GM19351 (cell line): ENCODE measurements around the gene GNMT.
"Not testable (repeated sequence)": the region's sequence is repeated elsewhere in the genome, so short reads cannot be mapped to it uniquely, and the experiment has no call there.

Source experiments
- ATAC-seq: cut with Tn5 transposase; IDR thresholded peaks from one replicate; pipeline ENCODE4 v1.9.1; 2021; ENCODE audit warnings: mild to moderate bottlenecking, moderate library complexity; ENCODE audit not compliant: unreplicated experiment

The GNMT gene

DNA sequence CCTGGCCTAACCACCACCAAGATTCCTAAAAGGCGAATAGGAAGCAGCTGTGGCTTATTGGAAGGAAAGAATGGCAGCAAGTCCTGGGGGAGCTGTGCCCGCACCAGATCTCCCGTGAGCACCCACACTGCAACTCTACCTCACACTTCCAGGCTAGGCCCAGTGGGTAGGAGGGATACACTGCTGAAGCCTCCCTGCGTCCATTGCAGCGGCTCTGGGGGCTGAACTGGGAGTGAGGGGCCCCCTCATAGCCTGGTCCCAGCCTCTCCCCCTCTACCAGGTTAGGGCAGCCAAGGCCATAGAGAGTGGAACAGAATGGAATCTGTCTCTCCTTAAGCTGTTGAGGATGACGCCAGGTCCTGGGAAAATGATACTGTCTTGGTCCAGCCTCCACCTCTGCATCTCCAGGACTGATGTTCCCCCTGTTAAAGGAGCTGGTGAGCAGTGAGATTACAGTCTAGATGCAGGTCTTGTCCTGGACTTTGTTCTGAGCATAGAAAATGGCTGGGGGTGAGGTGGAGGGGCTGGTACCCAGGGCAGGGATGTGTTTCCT, 20.0 kb upstream of the GNMT start:
- ATAC-seq: no peak

DNA sequence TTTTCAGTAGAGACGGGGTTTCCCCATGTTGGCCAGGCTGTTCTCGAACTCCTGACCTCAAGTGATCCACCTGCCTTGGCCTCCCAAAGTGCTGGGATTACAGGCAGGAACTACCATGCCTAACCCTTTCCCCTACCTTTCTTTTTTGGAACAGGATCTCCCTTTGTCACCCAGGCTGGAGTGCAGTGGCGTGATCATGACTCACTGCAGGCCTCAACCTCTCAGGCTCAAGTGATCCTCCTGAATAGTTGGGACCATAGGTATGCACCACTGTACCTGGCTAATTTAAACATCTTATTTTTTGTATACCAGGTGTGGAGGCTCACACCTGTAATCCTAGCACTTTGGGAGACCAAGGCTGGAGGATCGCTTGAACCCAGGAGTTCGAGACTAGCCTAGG, 19.2 kb upstream of the GNMT start:
- ATAC-seq: not testable (repeated sequence)

DNA sequence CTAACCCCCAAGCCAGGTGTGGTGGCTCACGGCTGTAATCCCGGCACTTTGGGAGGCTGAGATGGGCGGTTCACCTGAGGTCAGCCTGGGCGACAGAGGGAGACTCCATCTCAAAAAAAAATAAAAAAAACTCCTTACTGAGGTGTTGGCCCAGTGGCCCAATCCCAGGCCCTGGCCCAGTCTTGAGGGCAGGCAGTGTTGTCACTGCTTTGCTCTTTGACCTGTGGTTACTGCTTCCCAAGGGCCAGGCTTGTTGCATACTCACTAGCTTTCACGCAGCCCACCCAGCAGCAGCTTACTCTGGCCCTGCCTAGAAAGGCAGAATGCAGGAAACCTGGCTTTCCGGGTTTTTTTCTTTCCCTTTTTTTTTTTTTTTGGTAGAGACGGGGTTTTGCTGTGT, 18.1 kb upstream of the GNMT start:
- ATAC-seq: no peak

DNA sequence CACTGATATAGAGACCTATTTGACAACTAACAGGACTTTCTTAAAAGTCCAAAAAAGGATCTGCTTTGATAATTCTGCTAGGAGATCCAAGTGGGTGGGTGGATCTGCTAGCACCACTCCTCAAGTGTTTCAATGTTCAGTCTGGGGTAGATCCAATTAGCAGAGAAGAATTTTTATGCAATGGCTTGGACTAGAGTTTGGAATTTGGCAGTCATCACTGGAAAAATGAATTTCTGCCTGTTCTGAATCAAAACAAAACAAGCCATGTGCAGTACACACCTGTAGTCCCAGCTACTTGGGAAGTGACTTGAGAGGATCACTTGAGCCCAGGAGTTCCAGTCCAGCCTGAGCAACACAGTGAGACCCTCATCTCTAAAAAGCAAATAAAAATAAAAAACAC, 12.6 kb upstream of the GNMT start:
- no peak for ATAC-seq

DNA sequence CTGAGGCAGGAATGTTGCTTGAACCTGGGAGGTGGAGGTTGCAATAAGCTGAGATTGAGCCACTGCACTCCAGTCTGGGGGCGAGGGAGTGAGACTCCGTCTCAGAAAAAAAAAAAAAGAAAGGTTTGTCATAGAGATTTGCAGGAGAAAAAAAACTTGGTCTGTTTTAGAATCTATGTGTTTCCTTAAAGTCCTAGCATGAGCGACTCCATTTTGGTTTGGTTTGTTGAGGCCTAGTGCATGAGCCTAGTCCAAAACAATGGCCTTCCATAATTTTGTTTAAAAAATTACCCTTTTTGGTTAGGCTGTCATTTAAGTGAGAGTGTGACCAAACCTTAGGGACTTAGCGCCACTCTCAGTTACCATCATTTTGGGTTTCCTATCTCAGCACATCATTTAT, 8.2 kb upstream of the GNMT start:
- no peak for ATAC-seq

DNA sequence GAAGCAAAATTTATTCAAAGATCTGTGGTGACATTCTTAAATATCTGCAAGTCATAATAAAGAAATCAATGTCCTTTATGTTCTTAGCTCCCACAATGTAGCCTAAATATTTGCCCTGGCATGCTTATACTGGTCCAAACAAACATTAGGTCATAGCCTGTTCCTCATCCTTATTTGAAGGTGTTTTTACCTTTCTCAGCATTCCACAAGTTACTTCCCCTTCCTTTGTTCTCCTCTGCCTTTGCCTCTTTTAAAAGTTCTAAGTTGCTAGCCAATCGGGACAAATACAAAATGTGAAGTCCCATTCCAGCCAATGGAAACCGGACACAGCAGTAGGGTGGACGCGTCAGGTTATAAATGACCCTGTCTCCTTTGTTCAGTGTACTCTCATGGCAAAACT, 6.1 kb upstream of the GNMT start:
- ATAC-seq: not testable (repeated sequence)

DNA sequence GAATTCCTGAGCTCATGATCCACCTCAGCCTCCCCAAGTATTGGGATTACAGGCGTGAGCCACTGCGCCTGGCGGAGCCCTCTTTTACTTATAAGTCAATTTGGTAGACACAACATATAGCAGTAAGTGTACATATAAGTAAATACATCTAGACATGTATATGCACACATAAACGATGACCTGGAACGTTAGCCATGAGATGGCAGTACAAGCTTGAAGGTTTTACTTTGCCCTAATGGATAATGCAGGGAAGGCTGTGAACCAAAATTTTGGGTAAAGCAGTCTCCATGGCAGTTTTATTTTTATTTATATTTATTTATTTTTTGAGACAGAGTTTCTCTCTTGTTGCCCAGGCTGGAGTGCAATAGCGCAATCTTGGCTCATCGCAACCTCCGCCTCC, 2.4 kb upstream of the GNMT start:
- no peak for ATAC-seq

DNA sequence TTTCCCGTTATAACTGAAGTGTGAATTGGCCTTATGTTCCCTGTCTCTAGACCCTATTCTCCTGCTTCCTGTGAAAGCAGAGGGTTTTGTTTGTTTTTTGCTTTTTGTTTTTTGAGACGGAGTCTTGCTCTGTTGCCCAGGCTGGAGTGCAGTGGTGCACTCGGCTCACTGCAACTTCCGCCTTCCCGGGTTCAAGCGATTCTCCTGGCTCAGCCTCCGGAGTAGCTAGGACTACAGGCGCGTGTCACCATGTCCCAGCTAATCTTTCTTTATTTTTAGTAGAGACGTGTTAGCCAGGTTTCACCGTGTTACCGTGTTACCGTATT, 674 bp upstream of the GNMT start:
- ATAC-seq: no peak

DNA sequence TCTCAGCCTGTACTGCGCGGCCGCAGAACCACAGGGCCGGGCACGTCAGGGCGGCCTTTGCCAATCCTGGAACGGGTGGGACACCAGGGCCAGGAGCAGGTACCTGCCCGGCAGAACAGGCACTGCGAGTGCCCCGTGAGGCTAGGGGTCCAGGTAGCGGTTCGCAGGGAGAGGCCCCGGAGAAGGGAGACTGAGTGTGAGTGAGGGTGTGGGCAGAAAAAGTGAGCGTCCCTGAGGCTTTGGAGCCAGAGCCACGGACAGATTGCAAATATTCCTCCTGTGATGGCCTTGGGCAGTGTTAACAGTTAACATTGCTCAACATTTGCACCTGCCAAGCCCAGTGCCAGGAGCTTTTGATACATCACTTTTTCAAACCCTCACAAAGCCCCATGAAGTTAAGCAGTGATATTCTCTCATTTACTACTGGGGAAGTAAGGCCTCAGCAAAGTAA, 491 bp downstream of the GNMT start:
- no peak for ATAC-seq

DNA sequence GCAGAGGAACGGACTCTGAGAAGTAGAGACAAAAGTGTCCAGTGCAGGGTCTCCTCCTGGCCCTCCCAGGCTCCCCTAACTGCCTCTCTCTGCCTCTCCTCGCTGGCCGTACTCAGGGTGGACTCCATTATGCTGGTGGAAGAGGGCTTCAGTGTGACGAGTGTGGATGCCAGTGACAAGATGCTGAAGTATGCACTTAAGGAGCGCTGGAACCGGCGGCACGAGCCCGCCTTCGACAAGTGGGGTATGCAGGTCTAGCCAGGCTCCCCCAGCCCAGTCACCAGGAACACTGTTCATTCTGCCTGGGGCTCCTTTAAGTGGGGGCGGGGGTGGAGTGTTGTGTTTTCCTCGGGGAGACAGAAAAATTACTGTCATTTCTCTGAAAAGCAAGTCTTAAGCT, 1.5 kb downstream of the GNMT start:
- no peak for ATAC-seq

DNA sequence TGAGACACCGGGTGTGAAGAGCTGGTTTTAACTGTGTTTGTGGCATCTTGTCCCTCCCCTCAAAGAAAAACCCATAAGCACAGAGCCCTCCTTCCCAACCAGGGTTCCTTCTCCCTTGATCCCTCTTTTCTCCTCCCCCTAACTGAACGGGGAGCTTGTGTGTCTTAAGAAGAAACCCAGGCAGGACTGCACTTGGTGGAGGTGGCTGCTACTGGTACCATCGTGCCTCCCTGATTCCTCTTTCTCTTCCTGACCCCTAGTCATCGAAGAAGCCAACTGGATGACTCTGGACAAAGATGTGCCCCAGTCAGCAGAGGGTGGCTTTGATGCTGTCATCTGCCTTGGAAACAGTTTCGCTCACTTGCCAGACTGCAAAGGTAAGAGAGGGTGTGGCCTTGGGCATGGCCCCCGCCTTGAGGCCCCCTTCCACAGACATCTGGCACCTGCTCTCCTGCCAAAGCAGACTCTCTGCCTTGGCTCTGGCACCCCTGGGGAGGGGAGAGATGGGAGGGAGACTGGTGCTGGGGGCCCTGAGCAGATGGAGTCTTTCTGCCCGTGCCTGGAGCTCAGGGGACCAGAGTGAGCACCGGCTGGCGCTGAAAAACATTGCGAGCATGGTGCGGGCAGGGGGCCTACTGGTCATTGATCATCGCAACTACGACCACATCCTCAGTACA, 2.1 kb downstream of the GNMT start:
- ATAC-seq: no peak

DNA sequence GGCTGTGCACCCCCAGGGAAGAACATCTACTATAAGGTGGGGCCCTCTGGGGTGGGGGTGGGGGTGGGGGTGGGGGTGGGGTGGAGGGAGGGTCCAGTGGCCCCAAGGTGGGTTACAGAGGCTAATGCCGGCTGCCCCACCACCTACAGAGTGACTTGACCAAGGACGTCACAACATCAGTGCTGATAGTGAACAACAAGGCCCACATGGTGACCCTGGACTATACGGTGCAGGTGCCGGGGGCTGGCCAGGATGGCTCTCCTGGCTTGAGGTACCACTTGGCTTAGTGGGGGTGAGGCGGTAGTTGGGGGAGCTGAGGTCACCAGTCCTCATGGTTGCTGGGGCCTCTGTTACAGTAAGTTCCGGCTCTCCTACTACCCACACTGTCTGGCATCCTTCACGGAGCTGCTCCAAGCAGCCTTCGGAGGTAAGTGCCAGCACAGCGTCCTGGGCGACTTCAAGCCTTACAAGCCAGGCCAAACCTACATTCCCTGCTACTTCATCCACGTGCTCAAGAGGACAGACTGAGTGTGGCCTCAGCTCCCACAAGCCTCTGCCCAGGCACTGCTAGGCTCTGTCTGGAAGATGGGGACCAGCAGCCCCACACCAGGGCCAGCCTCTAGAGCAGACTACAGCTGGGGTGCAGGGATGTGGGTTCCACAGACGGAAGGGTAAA, 2.8 kb downstream of the GNMT start:
- no peak for ATAC-seq

DNA sequence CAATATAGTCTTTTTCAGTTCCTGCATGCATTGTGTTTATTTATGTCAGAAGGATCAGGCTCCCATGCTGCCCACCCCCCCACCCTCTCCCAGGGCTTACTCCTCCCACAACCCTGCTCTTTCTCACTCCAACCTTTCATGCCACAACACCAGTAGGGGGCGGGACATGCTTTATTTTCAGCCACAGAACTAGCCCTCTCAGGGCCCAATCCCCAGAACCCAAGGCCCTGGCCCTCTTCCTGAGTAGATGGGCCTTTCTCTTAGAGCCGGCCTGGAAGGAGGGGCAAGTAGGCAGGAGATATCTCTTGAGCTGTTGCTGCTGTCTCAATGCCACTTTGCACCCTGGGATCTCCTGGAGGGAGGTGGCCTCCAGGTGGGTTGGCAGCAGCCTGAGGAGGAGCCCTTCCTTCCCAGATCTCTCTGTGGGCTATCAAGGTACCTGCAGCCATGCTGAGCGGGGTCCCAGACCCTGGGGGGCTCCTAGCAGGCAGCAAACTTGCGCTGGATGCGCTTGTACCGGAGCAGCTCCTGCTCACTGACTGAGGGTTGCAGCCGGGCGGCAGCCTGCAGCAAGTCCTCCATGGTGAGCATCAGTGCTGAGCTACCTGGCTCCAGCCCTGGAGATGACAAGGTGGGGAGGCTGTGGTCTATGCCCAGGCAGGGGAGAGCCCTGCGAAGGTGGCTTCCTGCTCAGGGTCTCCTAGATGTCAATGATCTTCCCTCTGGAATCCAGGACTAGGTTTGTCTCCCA, 3.5 kb downstream of the GNMT start:
- ATAC-seq: no peak

DNA sequence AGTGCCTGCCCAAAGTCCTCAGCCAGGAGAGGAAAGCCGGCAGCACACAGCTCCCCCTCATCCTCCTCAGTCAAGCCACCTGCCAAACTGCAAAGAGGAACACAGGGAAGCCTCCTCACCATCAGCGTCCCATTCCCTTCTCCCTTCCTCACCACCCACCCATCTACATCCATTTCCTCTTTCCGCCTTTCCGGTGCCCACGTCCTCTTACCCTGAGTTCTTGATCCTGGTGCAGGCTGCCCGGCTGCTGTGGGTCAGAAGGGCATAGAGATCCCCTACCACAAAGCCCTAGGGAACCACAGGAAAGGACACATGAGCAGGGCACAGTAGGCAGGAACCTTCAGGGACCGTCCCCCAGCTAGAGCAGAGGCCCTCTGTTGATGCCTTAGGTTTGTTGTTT, 6.0 kb downstream of the GNMT start:
- no peak for ATAC-seq

DNA sequence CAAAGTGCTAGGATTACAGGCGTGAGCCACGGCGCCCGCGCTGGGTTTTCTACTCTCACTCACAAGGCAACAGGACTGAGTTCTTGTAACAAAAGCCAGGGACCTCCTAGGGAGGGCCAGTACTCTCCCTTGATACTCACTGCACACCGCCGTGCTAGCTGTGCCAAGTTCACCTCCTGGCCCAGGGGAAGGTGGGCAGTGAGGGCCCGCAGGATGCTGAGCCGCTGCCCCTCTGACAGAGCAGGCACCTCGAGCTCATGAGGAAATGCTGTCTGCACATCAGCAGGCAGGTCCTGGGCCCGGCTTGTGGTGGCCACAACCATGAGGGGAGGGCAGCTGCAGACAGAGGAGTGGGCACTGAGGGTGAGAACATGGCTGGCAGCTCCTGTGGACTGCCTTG, 6.7 kb downstream of the GNMT start:
- no peak for ATAC-seq

DNA sequence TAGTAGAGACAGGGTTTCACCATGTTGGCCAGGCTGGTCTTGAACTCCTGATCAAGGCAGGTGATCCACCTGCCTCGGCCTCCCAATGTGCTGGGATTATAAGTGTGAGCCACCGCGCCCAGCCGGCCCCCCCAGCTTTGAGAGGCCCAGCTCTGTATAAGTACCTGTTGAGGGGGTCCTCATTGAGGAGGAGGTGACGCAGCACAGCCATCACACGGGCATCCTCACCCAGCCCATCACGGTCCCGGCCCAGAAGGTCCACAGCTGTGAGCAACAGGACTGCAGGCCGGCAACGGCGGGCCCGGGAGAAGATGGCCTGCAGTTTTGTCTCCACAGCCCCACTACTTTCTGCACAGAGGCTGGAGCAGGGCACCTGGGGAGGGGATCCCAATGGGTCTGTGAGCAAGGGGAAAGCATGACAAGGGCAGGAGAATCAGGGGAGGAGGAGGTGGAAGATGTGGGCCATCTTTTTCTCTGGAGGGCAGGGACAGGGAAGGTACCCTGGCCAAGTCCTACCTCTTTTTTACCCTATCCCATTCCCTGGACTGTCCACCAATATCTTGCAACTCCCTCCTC, 7.7 kb downstream of the GNMT start:
- no peak for ATAC-seq

DNA sequence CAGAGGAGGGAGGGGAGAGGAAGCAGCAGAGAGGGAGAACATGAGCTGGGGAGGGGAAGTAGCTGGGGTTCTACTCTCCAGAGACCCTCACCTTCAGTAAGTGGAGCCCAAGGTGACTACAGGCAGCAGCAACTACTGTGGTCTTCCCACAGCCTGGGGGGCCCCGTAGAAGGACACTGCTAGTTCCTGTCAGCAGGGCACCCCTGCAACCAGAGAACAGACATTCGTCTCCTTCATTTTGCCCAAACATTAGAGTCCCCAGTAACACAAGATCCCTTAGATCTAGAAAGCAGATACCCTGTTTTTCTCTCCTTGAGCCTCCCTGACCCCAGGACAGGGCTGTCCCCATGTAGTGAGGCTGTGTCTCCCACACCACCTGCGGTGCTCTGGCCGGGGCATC, 8.2 kb downstream of the GNMT start:
- no peak for ATAC-seq

DNA sequence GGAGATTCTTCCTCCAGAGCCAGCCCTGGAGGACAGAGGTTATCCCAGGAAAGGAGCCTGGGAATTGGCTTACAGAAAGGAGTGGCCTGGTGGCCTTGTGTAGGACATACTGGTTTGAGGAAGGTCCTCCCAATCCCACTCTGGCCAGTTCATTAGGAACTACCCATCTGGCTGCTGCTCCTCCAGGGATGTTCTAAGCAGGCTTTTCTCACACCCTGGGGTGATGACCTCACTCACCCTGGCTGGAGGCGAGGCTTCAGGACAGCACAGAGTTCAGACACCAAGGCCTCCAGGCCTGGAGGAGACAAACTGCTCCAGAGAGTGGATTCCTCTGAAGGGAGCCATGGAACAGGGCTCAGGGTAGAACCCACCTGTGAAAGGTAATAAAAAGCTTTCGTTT, 8.9 kb downstream of the GNMT start:
- ATAC-seq: no peak

DNA sequence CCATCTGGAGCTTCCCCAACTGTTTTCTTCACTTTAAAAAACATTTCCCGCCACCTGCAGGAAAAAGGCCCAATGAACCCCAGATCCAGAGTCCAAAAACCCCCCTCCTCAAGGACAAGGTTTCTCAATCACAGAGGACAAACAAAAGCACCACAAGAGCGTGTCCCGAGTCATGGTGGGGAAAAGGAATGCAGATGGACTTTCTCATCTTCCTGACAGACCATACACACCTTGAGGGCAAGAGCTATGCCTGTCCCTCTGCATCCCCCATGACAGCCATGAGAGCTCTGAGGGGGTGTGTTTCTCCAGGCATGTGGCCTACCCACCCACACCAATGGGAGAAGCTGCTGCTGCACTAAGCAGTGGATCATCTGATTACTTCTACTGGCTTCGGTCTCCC, 9.4 kb downstream of the GNMT start:
- ATAC-seq: no peak

DNA sequence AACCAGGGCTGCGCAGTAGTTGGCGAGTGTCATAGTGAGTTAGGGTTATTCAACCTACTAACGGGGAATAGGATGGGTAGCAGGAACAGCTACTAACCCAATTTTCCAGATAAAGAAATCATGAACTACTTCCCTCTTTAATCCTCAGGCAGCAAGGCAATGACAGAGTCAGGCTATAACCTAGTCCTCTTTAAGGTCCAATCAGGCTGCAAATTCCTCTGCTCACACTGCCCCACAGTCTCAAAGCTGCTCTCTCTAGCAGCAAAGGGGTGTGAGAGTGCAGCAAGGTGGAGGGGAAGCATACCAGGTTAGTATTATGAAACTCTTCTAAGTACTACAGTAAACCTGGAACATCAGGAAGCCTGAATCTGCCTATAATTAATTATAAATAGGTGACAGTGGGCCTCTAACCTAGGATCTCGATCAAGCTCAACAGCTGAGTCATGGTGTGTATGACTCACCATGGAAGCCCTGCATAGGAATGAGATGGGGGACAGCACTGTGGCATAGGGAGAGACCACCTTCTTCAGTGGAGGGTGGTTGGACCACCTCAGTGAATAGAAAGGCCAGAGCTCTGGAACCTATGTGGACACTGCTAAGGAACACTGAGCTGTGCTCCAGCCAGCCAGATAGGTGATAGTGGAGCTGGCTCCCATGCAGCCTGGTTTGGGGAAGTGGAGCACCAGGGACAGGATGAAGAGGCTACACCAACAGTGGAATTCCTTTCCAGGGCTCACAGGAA, 10.5 kb downstream of the GNMT start:
- no peak for ATAC-seq

DNA sequence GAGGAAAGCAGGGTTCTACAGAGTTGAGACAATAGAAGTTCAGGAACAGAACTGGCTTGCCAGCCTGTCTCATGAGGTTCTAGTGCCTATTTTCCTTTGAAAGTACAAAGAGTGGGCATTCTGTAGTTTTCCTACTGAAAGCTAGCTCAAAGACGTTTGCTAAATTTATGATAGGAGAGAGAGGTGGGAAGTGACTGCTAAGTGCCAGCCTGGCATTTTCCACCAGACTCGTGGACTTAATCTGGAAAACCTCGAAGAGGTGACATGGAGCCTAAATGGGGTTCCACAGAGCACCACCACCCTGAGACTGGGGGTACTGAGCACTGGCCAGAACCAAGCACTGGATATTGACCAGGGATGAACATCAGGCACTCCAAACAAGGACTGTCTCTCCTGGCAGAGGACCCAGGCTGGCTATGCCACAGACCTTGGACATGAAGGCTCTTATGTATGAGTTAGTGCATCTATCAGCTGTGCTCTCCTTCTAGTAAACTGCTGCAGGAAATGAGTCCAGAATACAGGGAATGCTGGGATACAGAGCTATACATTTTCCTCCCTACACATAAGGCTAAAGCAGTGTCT, 11.3 kb downstream of the GNMT start:
- ATAC-seq: no peak
